ENCODE data around the gene CRACR2B.

DNA sequence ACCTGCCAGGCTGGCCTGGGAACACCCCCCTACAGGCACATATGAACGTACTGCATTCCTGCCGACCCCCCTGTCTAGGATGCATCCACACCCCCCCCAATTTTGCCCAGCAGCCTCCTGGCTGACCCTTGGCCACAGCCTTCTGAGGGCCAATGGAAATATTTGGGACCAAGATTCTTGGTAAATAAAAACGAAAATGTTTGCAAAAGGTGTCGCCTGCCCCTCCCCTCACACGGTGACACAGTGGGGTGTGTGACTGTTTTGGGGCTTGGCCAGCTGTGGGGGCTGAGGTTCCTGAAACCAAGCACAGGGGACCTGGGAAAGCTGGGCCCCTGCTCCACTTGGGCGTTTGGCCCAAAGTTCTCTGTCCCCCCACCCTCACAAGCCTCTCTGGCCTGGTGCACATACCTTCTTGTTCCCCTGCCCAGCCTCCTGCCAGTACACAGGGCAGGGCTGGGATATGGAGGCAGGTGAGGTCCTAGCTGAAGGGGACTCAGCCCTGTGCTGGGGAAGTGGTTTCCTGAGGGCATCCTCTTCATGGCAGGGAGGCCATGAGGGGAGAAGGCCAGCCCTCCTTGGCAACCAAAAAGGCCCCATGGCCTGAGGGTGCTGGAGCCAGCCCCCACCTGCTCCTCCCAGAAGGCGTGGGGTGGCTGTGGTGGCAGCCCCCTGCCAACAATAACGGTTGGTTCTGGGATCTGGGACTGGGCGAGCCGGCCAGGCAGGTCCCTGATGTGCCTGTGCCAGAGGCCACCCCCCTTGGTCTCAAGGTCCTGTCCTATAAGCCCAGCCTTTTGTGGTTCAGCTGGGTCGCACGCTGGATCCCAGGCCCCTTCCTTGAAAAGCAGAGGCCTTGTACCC lies 2.1 kb upstream of the CRACR2B start:
- TF ChIP-seq POLR2AphosphoS5 (IDR thresholded peaks at IDR 0.05; ENCODE audit: low read depth, low read length) (no peak), POLR2A (IDR thresholded peaks at IDR 0.05; ENCODE audit: low read depth, low read length) (no peak)
